ENCODE data around the gene TMEM208.
A peak's percentile ranks its signal among the peaks of the same experiment; 100 is the strongest.

TMEM208 gene

GRCh38 chr16:67237396-67238277 is 10.7 kb downstream of the TMEM208 start:
- DNase-seq, result no peak

GRCh38 chr16:67238278-67238575 is 11.3 kb downstream of the TMEM208 start:
- no peak for DNase-seq

GRCh38 chr16:67238806-67239470 is 12.0 kb downstream of the TMEM208 start:
- no peak for DNase-seq

- DNase-seq, result no peak
These were observed 13.6 kb downstream of the TMEM208 start for GRCh38 chr16:67240506-67240905.

GRCh38 chr16:67241008-67241900 is 14.3 kb downstream of the TMEM208 start:
- no peak for DNase-seq

GRCh38 chr16:67242138-67242730 is 15.3 kb downstream of the TMEM208 start:
- no peak for DNase-seq

GRCh38 chr16:67243481-67243880 is 16.6 kb downstream of the TMEM208 start:
- DNase-seq, result no peak

- no peak for DNase-seq
These were observed 17.7 kb downstream of the TMEM208 start for GRCh38 chr16:67244387-67245185.

- no peak for DNase-seq
These were observed 18.3 kb downstream of the TMEM208 start for GRCh38 chr16:67245186-67245585.

GRCh38 chr16:67245674-67246080 is 18.7 kb downstream of the TMEM208 start:
- DNase-seq, result no peak

GRCh38 chr16:67246081-67246755 is 19.3 kb downstream of the TMEM208 start:
- DNase-seq, result no peak

- no peak for DNase-seq
These were observed 19.8 kb downstream of the TMEM208 start for GRCh38 chr16:67246756-67247191.

- DNase-seq, result peak; percentile 72
These were observed 20.5 kb downstream of the TMEM208 start, which contains the start of gene FHOD1 for GRCh38 chr16:67247192-67248072. TSS of gene FHOD1 (minus strand) at chr16:67247481. CDS start at chr16:67247410, 71 bp downstream.

GRCh38 chr16:67248073-67248400 is 21.1 kb downstream of the TMEM208 start:
- no peak for DNase-seq

- DNase-seq, result no peak
These were observed 21.7 kb downstream of the TMEM208 start, which contains the start of gene SLC9A5 for GRCh38 chr16:67248401-67249177. TSS of gene SLC9A5 (plus strand) at chr16:67248979. CDS start at chr16:67249015, 36 bp downstream.

GRCh38 chr16:67249178-67250044 is 22.5 kb downstream of the TMEM208 start:
- no peak for DNase-seq

GRCh38 chr16:67250045-67250327 is 23.1 kb downstream of the TMEM208 start:
- DNase-seq, result no peak

GRCh38 chr16:67252609-67253497 is 25.9 kb downstream of the TMEM208 start:
- DNase-seq, result no peak
